ENCODE results near the gene ENO4. TPM values are rescaled to one million over a fixed set of nuclear protein-coding genes. Genes with fewer than 3 reads are reported as not detected.

Gene ENO4
- total and polyA plus RNA-seq, 7 donors, result 0.09 to 13.0 (median 0.22) TPM; not detected in 3

DNA sequence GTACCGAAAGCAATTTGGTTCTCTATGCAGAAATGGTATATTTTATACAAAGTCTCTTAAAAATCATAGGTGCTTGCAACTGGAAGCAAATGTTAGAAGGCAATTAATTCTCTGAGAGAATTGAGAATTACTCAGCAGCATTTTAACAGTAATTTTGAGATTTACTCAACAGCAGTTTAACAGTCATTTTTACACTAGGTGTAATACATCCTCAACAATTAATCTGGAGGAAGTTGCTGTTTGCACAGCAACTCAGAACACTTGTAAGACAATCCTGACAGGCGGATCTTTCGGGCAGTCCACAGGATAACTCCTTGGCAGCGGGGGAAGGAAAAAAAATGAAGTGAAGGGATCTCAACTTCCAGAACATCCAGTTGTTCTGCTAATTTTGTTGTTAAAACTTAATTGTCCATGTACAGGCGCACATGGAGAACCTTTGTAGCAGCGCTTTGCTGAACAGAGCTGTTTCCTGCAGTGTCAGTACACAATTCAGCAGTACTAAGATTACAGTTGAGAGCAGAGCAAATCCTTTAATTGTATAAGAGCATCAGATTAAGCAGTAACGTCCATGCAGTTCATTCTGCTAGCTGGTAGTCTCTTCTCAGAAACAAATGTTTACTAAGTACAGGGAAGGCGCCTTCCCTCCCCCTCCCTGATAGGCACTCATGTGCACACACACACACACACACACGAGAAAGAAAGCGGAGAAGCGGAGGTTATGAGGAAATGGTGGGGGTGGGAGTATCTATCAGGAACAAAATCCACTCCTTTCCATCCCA lies 43.8 kb downstream of the ENO4 start:
- WGBS, 2 donors, result 38 to 61% methylated on average over 11 of the region's 11 CpGs
- no peak for DNase-seq

DNA sequence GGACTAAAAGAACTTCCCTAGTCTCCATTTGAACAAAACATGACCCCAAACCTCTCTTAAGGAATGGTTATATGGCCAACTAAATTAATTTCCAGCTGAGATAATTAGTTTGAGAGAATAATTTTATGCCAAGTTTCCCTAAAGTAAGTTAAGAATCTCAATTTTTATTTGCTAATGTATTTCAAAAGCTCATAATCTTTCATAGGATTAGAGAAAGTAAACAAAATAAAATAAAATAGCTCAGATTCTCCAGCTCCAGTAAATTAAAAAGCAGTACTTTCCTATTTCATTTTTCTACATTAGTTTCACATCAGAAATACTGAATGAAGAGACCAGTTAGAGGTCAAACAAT lies 44.4 kb downstream of the ENO4 start:
- H3K4me3 ChIP-seq, result no peak overlapping the region
- TF ChIP-seq, protein P1, sequence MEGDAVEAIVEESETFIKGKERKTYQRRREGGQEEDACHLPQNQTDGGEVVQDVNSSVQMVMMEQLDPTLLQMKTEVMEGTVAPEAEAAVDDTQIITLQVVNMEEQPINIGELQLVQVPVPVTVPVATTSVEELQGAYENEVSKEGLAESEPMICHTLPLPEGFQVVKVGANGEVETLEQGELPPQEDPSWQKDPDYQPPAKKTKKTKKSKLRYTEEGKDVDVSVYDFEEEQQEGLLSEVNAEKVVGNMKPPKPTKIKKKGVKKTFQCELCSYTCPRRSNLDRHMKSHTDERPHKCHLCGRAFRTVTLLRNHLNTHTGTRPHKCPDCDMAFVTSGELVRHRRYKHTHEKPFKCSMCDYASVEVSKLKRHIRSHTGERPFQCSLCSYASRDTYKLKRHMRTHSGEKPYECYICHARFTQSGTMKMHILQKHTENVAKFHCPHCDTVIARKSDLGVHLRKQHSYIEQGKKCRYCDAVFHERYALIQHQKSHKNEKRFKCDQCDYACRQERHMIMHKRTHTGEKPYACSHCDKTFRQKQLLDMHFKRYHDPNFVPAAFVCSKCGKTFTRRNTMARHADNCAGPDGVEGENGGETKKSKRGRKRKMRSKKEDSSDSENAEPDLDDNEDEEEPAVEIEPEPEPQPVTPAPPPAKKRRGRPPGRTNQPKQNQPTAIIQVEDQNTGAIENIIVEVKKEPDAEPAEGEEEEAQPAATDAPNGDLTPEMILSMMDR (IDR thresholded peaks at IDR 0.05), result no peak
- TF ChIP-seq POLR2AphosphoS5 (IDR thresholded peaks at IDR 0.05) (no peak), EP300 (IDR thresholded peaks at IDR 0.05) (no peak), POLR2A (IDR thresholded peaks at IDR 0.05) (no peak)
- no peaks in the 10 kb centered on the region for H3K36me3 ChIP-seq
- intact Hi-C loops (cut with DNase I), result no loop called here
- no peaks in the 10 kb centered on the region for H3K27me3 ChIP-seq
- DNase-seq, result no peak
- H3K27ac ChIP-seq, result no peak overlapping the region
- H3K4me1 ChIP-seq, result peaks cover 0 to 15% (median 12%) of the 10 kb centered on the region in 4 donors
- H3K9me3 ChIP-seq, result no peaks in the 10 kb centered on the region

More for the DNA sequence above, 43.8 kb downstream of the ENO4 start:
- Histone ChIP-seq H3K4me3 (no peak overlapping the region), H3K4me1 (peaks cover 0 to 19% (median 14%) of the 10 kb centered on the region in 4 donors), H3K27me3 (no peaks in the 10 kb centered on the region), H3K27ac (no peak overlapping the region), H3K36me3 (no peaks in the 10 kb centered on the region), H3K9me3 (no peaks in the 10 kb centered on the region)
- TF ChIP-seq POLR2AphosphoS5 (IDR thresholded peaks at IDR 0.05) (no peak), EP300 (IDR thresholded peaks at IDR 0.05) (no peak), POLR2A (IDR thresholded peaks at IDR 0.05) (no peak)
- TF ChIP-seq, protein P1 (IDR thresholded peaks at IDR 0.05), result no peak
- intact Hi-C loops (cut with DNase I), result no loop called here

DNA sequence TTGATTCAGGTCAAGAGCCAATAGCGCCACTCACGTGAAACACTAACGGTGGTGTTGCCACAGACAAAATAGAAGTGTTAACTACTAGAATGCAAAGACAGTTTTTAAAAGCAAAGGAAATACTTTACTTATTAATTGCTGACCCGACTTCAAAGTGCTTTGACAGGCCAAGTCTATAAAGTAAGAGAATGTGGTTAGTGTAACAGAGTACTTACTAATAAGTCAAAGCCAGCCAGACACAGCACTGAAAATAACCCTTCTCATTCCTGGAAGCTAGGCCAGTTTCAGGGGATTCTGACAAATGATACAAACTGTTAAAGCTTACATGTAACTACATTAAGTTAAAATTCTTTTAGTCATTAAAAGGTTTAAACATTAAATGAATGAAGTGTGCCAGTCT lies 50.3 kb downstream of the ENO4 start:
- Histone ChIP-seq H3K36me3 (no peaks in the 10 kb centered on the region), H3K4me1 (no peaks in the 10 kb centered on the region), H3K4me3 (no peak overlapping the region), H3K27ac (no peak overlapping the region), H3K27me3 (no peaks in the 10 kb centered on the region), H3K9me3 (no peaks in the 10 kb centered on the region)
- 82 to 92% methylated on average over 4 of the region's 4 CpGs for WGBS, 2 donors
- intact Hi-C loops (cut with DNase I), result no loop called here
- no peak for TF ChIP-seq POLR2AphosphoS5 (IDR thresholded peaks at IDR 0.05)
- TF ChIP-seq POLR2A (IDR thresholded peaks at IDR 0.05), result no peak
- TF ChIP-seq, protein P1 (IDR thresholded peaks at IDR 0.05), result no peak
- no peak for TF ChIP-seq EP300 (IDR thresholded peaks at IDR 0.05)
- no peak for DNase-seq

DNA sequence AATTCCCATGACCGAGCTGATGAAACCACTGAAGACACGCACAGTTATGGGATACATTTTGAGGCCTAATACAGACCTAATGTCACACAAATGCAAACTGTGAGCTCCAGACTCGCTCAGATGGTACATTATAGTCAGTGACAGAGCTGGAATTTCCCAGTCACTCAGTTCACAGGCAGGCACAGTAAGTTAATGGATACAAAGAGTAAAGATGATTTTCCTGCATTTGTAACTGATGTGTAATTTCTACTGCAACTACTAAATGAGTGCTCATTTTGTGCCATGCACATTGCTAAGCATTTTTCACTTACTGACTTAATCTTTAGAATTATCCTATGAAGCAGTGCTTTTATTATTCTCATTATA lies 56.5 kb downstream of the ENO4 start:
- Histone ChIP-seq H3K4me3 (no peak overlapping the region), H3K9me3 (no peaks in the 10 kb centered on the region), H3K4me1 (no peaks in the 10 kb centered on the region), H3K27ac (no peak overlapping the region), H3K36me3 (no peaks in the 10 kb centered on the region), H3K27me3 (no peaks in the 10 kb centered on the region)
- no peak for TF ChIP-seq EP300 (IDR thresholded peaks at IDR 0.05)
- no peak for TF ChIP-seq POLR2AphosphoS5 (IDR thresholded peaks at IDR 0.05)
- TF ChIP-seq, protein P1 (IDR thresholded peaks at IDR 0.05), result no peak
- TF ChIP-seq POLR2A (IDR thresholded peaks at IDR 0.05), result no peak
- intact Hi-C loops (cut with DNase I), result no loop called here
- no peak for DNase-seq
- WGBS, 2 donors, result 91 to 95% methylated on average over 3 of the region's 3 CpGs

All from sigmoid colon (tissue), 7 donors.